Stomach smooth muscle (tissue), 2 donors: ENCODE results near the gene AEBP1.

Source experiments
- H3K27ac ChIP-seq: one replicate; pipeline ENCODE4 v1.7.0; 2013; ENCODE audit warnings: mild to moderate bottlenecking, low read length, inconsistent platforms
- H3K27me3 ChIP-seq, 2 donors: one replicate each; pipeline ENCODE4 v1.7.0; 2013; ENCODE audit warnings: low read length in 2 of 2; ENCODE audit not compliant: insufficient read depth in 2 of 2, control insufficient read depth in 1 of 2
- H3K36me3 ChIP-seq, 2 donors: one replicate each; pipeline ENCODE4 v1.7.0; 2013; ENCODE audit warnings: low read length in 2 of 2; ENCODE audit not compliant: control insufficient read depth in 2 of 2, insufficient read depth in 2 of 2
- H3K4me1 ChIP-seq: one replicate; pipeline ENCODE4 v1.7.0; 2013; ENCODE audit warnings: low read length; ENCODE audit not compliant: control insufficient read depth, insufficient read depth
- H3K4me3 ChIP-seq, 2 donors: one replicate each; pipeline ENCODE4 v1.7.0; 2013; ENCODE audit warnings: low read length in 2 of 2
- H3K9ac ChIP-seq, 2 donors: one replicate each; pipeline ENCODE4 v1.7.0; 2013; ENCODE audit warnings: low read length in 2 of 2, mild to moderate bottlenecking in 1 of 2
- H3K9me3 ChIP-seq, 2 donors: one replicate each; pipeline ENCODE4 v1.7.0; 2013; ENCODE audit warnings: low read length in 2 of 2; ENCODE audit not compliant: control insufficient read depth in 2 of 2
- donor health status: healthy.
- donor health status: Pancreatic carcinoma.

The AEBP1 gene

GRCh38 chr7:44086627-44087026 is 17.5 kb upstream of the AEBP1 start:
- no peak overlapping the region for H3K27ac ChIP-seq

GRCh38 chr7:44087911-44088838 is 16.0 kb upstream of the AEBP1 start:
- no peaks in the 10 kb centered on the region for H3K36me3 ChIP-seq
- peaks cover 27% of the 10 kb centered on the region for H3K4me1 ChIP-seq
- no peak overlapping the region for H3K4me3 ChIP-seq
- no peaks in the 10 kb centered on the region for H3K9me3 ChIP-seq
- H3K27me3 ChIP-seq = no peaks in the 10 kb centered on the region
- H3K27ac ChIP-seq = peak overlapping the region; percentile 62
- H3K9ac ChIP-seq = peak overlapping the region in 1 of 2 donors; percentile 27

More at GRCh38 chr7:44086627-44087026, 17.5 kb upstream of the AEBP1 start:
- no peaks in the 10 kb centered on the region for H3K36me3 ChIP-seq
- peaks cover 31% of the 10 kb centered on the region for H3K4me1 ChIP-seq
- H3K9me3 ChIP-seq = no peaks in the 10 kb centered on the region
- H3K9ac ChIP-seq = no peak overlapping the region
- no peaks in the 10 kb centered on the region for H3K27me3 ChIP-seq
- H3K4me3 ChIP-seq = no peak overlapping the region

- H3K9ac ChIP-seq = no peak overlapping the region
- no peak overlapping the region for H3K4me3 ChIP-seq
- no peaks in the 10 kb centered on the region for H3K36me3 ChIP-seq
- H3K27ac ChIP-seq = no peak overlapping the region
- H3K9me3 ChIP-seq = no peaks in the 10 kb centered on the region
- H3K27me3 ChIP-seq = no peaks in the 10 kb centered on the region
- H3K4me1 ChIP-seq = peaks cover 19% of the 10 kb centered on the region
Observed at GRCh38 chr7:44093102-44093641, 11.0 kb upstream of the AEBP1 start.

- Histone ChIP-seq H3K27ac (no peak overlapping the region), H3K4me1 (peaks cover 12% of the 10 kb centered on the region), H3K27me3 (no peaks in the 10 kb centered on the region)
Observed at GRCh38 chr7:44094365-44094764, 9.8 kb upstream of the AEBP1 start.

GRCh38 chr7:44094883-44095592 is 9.1 kb upstream of the AEBP1 start:
- no peak overlapping the region for H3K4me3 ChIP-seq
- H3K4me1 ChIP-seq = peaks cover 9% of the 10 kb centered on the region
- H3K27me3 ChIP-seq = no peaks in the 10 kb centered on the region
- no peaks in the 10 kb centered on the region for H3K9me3 ChIP-seq
- no peak overlapping the region for H3K27ac ChIP-seq
- H3K9ac ChIP-seq = no peak overlapping the region
- H3K36me3 ChIP-seq = no peaks in the 10 kb centered on the region

More at GRCh38 chr7:44094365-44094764, 9.8 kb upstream of the AEBP1 start:
- no peak overlapping the region for H3K4me3 ChIP-seq
- no peaks in the 10 kb centered on the region for H3K9me3 ChIP-seq
- no peak overlapping the region for H3K9ac ChIP-seq
- no peaks in the 10 kb centered on the region for H3K36me3 ChIP-seq

- Histone ChIP-seq H3K4me1 (peaks cover 2% of the 10 kb centered on the region), H3K27ac (no peak overlapping the region), H3K36me3 (no peaks in the 10 kb centered on the region), H3K27me3 (no peaks in the 10 kb centered on the region), H3K9ac (no peak overlapping the region), H3K9me3 (no peaks in the 10 kb centered on the region), H3K4me3 (no peak overlapping the region)
Observed at GRCh38 chr7:44095781-44096180, 8.4 kb upstream of the AEBP1 start.

GRCh38 chr7:44096326-44096881 is 7.7 kb upstream of the AEBP1 start:
- Histone ChIP-seq H3K9me3 (no peaks in the 10 kb centered on the region), H3K4me1 (no peaks in the 10 kb centered on the region), H3K4me3 (no peak overlapping the region), H3K27ac (no peak overlapping the region), H3K36me3 (no peaks in the 10 kb centered on the region), H3K27me3 (no peaks in the 10 kb centered on the region), H3K9ac (no peak overlapping the region)

GRCh38 chr7:44097064-44097932 is 6.8 kb upstream of the AEBP1 start:
- H3K27me3 ChIP-seq = no peaks in the 10 kb centered on the region
- no peak overlapping the region for H3K9ac ChIP-seq
- no peaks in the 10 kb centered on the region for H3K36me3 ChIP-seq
- H3K4me3 ChIP-seq = no peak overlapping the region
- H3K9me3 ChIP-seq = no peaks in the 10 kb centered on the region
- H3K27ac ChIP-seq = no peak overlapping the region
- no peaks in the 10 kb centered on the region for H3K4me1 ChIP-seq

GRCh38 chr7:44098092-44099068 is 5.8 kb upstream of the AEBP1 start:
- Histone ChIP-seq H3K27ac (no peak overlapping the region), H3K4me3 (no peak overlapping the region), H3K9me3 (no peaks in the 10 kb centered on the region), H3K27me3 (no peaks in the 10 kb centered on the region), H3K36me3 (no peaks in the 10 kb centered on the region), H3K4me1 (peaks cover 7% of the 10 kb centered on the region), H3K9ac (no peak overlapping the region)
